H9 (cell line): ENCODE measurements around the gene CBLN2. TPM values are rescaled to one million over a fixed set of nuclear protein-coding genes. Genes with fewer than 3 reads are reported as not detected.

ENCODE experiments used
- DNase-seq: peaks from one replicate; pipeline ENCODE4 v3.0.0-alpha.2; 2017
- H2AFZ ChIP-seq: one replicate; pipeline ENCODE4 v1.6.1; 2013; ENCODE audit warnings: mild to moderate bottlenecking, low read length, control low read depth, moderate library complexity
- H2AK5ac ChIP-seq: 2 replicates; pipeline ENCODE4 v1.6.1; 2013; ENCODE audit warnings: low read length, control low read depth, mixed read lengths; ENCODE audit not compliant: insufficient read length
- H2BK120ac ChIP-seq: one replicate; pipeline ENCODE4 v1.6.1; 2013; ENCODE audit warnings: low read depth, mild to moderate bottlenecking, low read length, control low read depth, inconsistent platforms; ENCODE audit not compliant: poor library complexity, severe bottlenecking
- H2BK12ac ChIP-seq: 2 replicates; pipeline ENCODE4 v1.6.1; 2013; ENCODE audit warnings: low read length, control low read depth, mixed read lengths, low read depth; ENCODE audit not compliant: insufficient read length
- H2BK15ac ChIP-seq: 2 replicates; pipeline ENCODE4 v1.6.1; 2013; ENCODE audit warnings: low read depth, low read length, control low read depth
- H2BK20ac ChIP-seq: one replicate; pipeline ENCODE4 v1.6.1; 2013; ENCODE audit warnings: low read depth, mild to moderate bottlenecking, low read length, control low read depth, inconsistent platforms; ENCODE audit not compliant: poor library complexity, severe bottlenecking
- H2BK5ac ChIP-seq: 2 replicates; pipeline ENCODE4 v1.6.1; 2013; ENCODE audit warnings: low read length, control low read depth, mixed read lengths; ENCODE audit not compliant: insufficient read length
- H3K14ac ChIP-seq: 2 replicates; pipeline ENCODE4 v1.6.1; 2013; ENCODE audit warnings: low read length, control low read depth; ENCODE audit not compliant: insufficient read depth
- H3K18ac ChIP-seq: 2 replicates; pipeline ENCODE4 v1.6.1; 2013; ENCODE audit warnings: low read depth, mild to moderate bottlenecking, mixed read lengths, low read length, control low read depth; ENCODE audit not compliant: insufficient read length
- H3K23ac ChIP-seq: 2 replicates; pipeline ENCODE4 v1.6.1; 2013; ENCODE audit warnings: low read length, control low read depth, mixed read lengths, low read depth; ENCODE audit not compliant: insufficient read length
- H3K23me2 ChIP-seq: 2 replicates; pipeline ENCODE4 v1.6.1; 2013; ENCODE audit warnings: low read depth, mild to moderate bottlenecking, mixed read lengths, low read length, control low read depth; ENCODE audit not compliant: insufficient read length, poor library complexity, severe bottlenecking
- H3K27ac ChIP-seq: 2 replicates; pipeline ENCODE4 v1.5.1; 2013; ENCODE audit warnings: low read length, control low read depth, mixed read lengths, low read depth; ENCODE audit not compliant: insufficient read length
- H3K27me3 ChIP-seq: 2 replicates; pipeline ENCODE4 v1.6.1; 2013; ENCODE audit warnings: low read length, control low read depth, inconsistent platforms; ENCODE audit not compliant: insufficient read depth
- H3K4ac ChIP-seq: 2 replicates; pipeline ENCODE4 v1.6.1; 2013; ENCODE audit warnings: low read depth, mild to moderate bottlenecking, control low read depth, inconsistent platforms, low read length, moderate library complexity
- H3K4me1 ChIP-seq: 2 replicates; pipeline ENCODE4 v1.6.1; 2013; ENCODE audit warnings: low read length, control low read depth, inconsistent platforms; ENCODE audit not compliant: insufficient read depth
- H3K4me2 ChIP-seq: 2 replicates; pipeline ENCODE4 v1.6.1; 2013; ENCODE audit warnings: low read length, control low read depth, mixed read lengths; ENCODE audit not compliant: insufficient read length, insufficient read depth
- H3K56ac ChIP-seq: 2 replicates; pipeline ENCODE4 v1.6.1; 2013; ENCODE audit warnings: low read depth, mild to moderate bottlenecking, mixed read lengths, low read length, control low read depth; ENCODE audit not compliant: insufficient read length
- H3K79me1 ChIP-seq: 2 replicates; pipeline ENCODE4 v1.6.1; 2013; ENCODE audit warnings: low read depth, mild to moderate bottlenecking, moderate library complexity, low read length, control low read depth, inconsistent platforms; ENCODE audit not compliant: insufficient read depth, poor library complexity, severe bottlenecking
- H3K79me2 ChIP-seq: 2 replicates; pipeline ENCODE4 v1.6.1; 2013; ENCODE audit warnings: low read length, control low read depth, inconsistent platforms; ENCODE audit not compliant: insufficient read depth
- H3K9ac ChIP-seq: 2 replicates; pipeline ENCODE4 v1.6.1; 2013; ENCODE audit warnings: low read length, control low read depth, mixed read lengths; ENCODE audit not compliant: insufficient read length; ENCODE audit errors: extremely low read depth
- H3K9me3 ChIP-seq: one replicate; pipeline ENCODE4 v1.6.1; 2013; ENCODE audit warnings: low read depth, low read length, inconsistent platforms; ENCODE audit not compliant: control insufficient read depth
- H3T11ph ChIP-seq: one replicate; pipeline ENCODE4 v1.6.1; 2013; ENCODE audit warnings: mild to moderate bottlenecking, low read length, control low read depth, inconsistent platforms
- H4K20me1 ChIP-seq: one replicate; pipeline ENCODE4 v1.6.1; 2013; ENCODE audit not compliant: control insufficient read depth, insufficient read length, insufficient read depth
- H4K5ac ChIP-seq: 2 replicates; pipeline ENCODE4 v1.6.1; 2013; ENCODE audit warnings: low read depth, mild to moderate bottlenecking, mixed read lengths, low read length, control low read depth; ENCODE audit not compliant: insufficient read length
- H4K8ac ChIP-seq: replicated peaks from 2 replicates; pipeline ENCODE4 v1.6.1; 2013; ENCODE audit warnings: low read length, control low read depth, mixed read lengths, low read depth; ENCODE audit not compliant: insufficient read length
- H4K91ac ChIP-seq: 2 replicates; pipeline ENCODE4 v1.6.1; 2013; ENCODE audit warnings: low read depth, mild to moderate bottlenecking, moderate library complexity, mixed read lengths, low read length, control low read depth; ENCODE audit not compliant: insufficient read length
- H3K27ac Mint-ChIP-seq, 3 experiments: 2 replicates in 2 of 3; 3 replicates in 1 of 3; pipeline ENCODE4 v1.8.0; 2020 to 2021; ENCODE audit warnings: mixed read lengths in 3 of 3, mild to moderate bottlenecking in 1 of 3, moderate library complexity in 1 of 3
- H3K27me3 Mint-ChIP-seq: 2 replicates; pipeline ENCODE4 v1.8.0; 2021; ENCODE audit warnings: low read depth, mild to moderate bottlenecking, moderate library complexity, mixed read lengths
- H3K36me3 Mint-ChIP-seq, 3 experiments: 2 replicates in 2 of 3; 3 replicates in 1 of 3; pipeline ENCODE4 v1.8.0; 2020 to 2021; ENCODE audit warnings: low read depth in 3 of 3, mixed read lengths in 3 of 3; ENCODE audit not compliant: insufficient read depth in 1 of 3
- H3K4me1 Mint-ChIP-seq, 2 experiments: 2 replicates each; pipeline ENCODE4 v1.8.0; 2020; ENCODE audit warnings: mixed read lengths in 2 of 2
- H3K4me3 Mint-ChIP-seq, 2 experiments: 2 replicates in 1 of 2; 3 replicates in 1 of 2; pipeline ENCODE4 v1.8.0; 2020 to 2021; ENCODE audit warnings: mild to moderate bottlenecking in 2 of 2, mixed read lengths in 2 of 2, moderate library complexity in 1 of 2
- H3K9me3 Mint-ChIP-seq, 2 experiments: 2 replicates in 1 of 2; 3 replicates in 1 of 2; pipeline ENCODE4 v1.8.0; 2020; ENCODE audit warnings: mild to moderate bottlenecking in 2 of 2, mixed read lengths in 2 of 2, moderate library complexity in 1 of 2
- CTCF ChIP-seq: fragments of 200-600 bp; sonication (generic); conservative IDR thresholded peaks from 3 replicates; pipeline ENCODE4 v1.8.0; 2021; ENCODE audit warnings: antibody characterized with exemption, mild to moderate bottlenecking
- WGBS: extraction: QIAGEN DNeasy Blood & Tissue Kit; methylation state at CpG from one replicate; pipeline ENCODE4 v1.1.7; 2013; ENCODE audit warnings: missing lambda C conversion rate, low lambda C conversion rate, mixed read lengths; ENCODE audit not compliant: insufficient read length; ENCODE audit errors: extremely low coverage; 5-methylcytosine and 5-hydroxymethylcytosine counted together
- total RNA-seq: library from RNA; stranded (reverse); gene quantifications from 2 replicates; pipeline ENCODE4 v1.2.1, GENCODE V29; 2021

Gene CBLN2
- total RNA-seq, 1 experiment from 2014 or later, result not detected

DNA sequence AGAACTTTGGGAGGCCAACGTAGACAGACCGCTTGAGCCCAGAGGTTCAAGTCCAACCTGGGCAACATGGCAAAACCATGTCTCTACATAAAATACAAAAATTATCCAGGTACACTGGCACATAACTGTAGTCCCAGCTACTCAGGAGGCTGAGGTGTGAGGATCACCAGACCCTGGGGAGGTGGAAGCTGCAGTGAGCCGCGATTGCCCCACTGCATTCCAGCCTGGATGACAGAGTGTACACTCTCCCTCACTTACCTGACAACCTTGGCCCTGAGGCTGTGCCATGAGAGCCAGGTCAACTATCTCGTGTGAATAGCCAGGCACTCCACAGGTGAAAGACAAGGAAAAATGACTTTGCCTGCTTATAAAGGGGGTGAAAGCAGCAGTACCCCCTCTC lies 39.3 kb downstream of the CBLN2 start:
- H3K4me1 Mint-ChIP-seq, result no peaks in the 10 kb centered on the region
- H3K4me1 ChIP-seq, result no peaks in the 10 kb centered on the region; the same call in 1 of the 2 replicates
- no peak for DNase-seq
- H3K23me2 ChIP-seq, result no peaks in the 10 kb centered on the region
- no peak overlapping the region for H4K5ac ChIP-seq
- no peak overlapping the region for H3K4me2 ChIP-seq
- H4K20me1 ChIP-seq, result no peaks in the 10 kb centered on the region
- no peak overlapping the region for H2BK5ac ChIP-seq
- no CpG with 5 or more reads among the region's 5 CpGs for WGBS
- H3T11ph ChIP-seq, result no peak overlapping the region
- H3K27me3 ChIP-seq, result no peaks in the 10 kb centered on the region
- no peak overlapping the region for H2AFZ ChIP-seq
- H3K36me3 Mint-ChIP-seq, result no peaks in the 10 kb centered on the region
- H2BK120ac ChIP-seq, result no peak overlapping the region
- no peaks in the 10 kb centered on the region for H3K79me2 ChIP-seq
- H3K9me3 ChIP-seq, result no peaks in the 10 kb centered on the region
- peaks cover 20% of the 10 kb centered on the region for H3K27me3 Mint-ChIP-seq
- H3K79me1 ChIP-seq, result no peaks in the 10 kb centered on the region
- no peak for TF ChIP-seq CTCF
- H2BK15ac ChIP-seq, result no peak overlapping the region
- no peaks in the 10 kb centered on the region; a peak in 1 of 5 replicates for H3K9me3 Mint-ChIP-seq
- H3K56ac ChIP-seq, result no peak overlapping the region
- H3K18ac ChIP-seq, result no peak overlapping the region
- H3K23ac ChIP-seq, result no peak overlapping the region
- H3K27ac Mint-ChIP-seq, result no peak overlapping the region
- H2BK20ac ChIP-seq, result no peak overlapping the region
- no peak overlapping the region for H2AK5ac ChIP-seq
- no peak overlapping the region for H3K27ac ChIP-seq
- H3K4ac ChIP-seq, result no peak overlapping the region
- H3K14ac ChIP-seq, result no peak overlapping the region
- H4K91ac ChIP-seq, result no peak overlapping the region
- no peak overlapping the region for H3K9ac ChIP-seq
- H4K8ac ChIP-seq, result no peak overlapping the region
- H3K4me3 Mint-ChIP-seq, result no peak overlapping the region
- H2BK12ac ChIP-seq, result no peak overlapping the region
